ENCODE data around the gene SYNPO2.

GRCh38 chr4:118968813-118969212 lies 80.2 kb downstream of the SYNPO2 start:
- no peak for TF ChIP-seq POLR2AphosphoS5 (IDR thresholded peaks at IDR 0.05; ENCODE audit: low read depth, low read length)
- TF ChIP-seq POLR2A (IDR thresholded peaks at IDR 0.05; ENCODE audit: low read depth, low read length), result no peak
- TF ChIP-seq TAF1 (IDR thresholded peaks at IDR 0.05; ENCODE audit: borderline replicate concordance, low read depth, low read length), result no peak
